HEK293 (cell line): ENCODE data around the gene HS1BP3.

Experiments used
- CTCF ChIA-PET: fragments of 350-600 bp; formaldehyde crosslinking; extraction: SDS; loops from one replicate; lab custom pipeline; 2021; ENCODE audit warnings: antibody characterized with exemption; lab: Yijun Ruan, JAX
- POLR2A ChIA-PET: fragments of 300-600 bp; formaldehyde crosslinking; extraction: SDS; loops from one replicate; lab custom pipeline; 2020; ENCODE audit warnings: antibody characterized with exemption, inconsistent platforms; lab: Yijun Ruan, JAX
- H3K27ac ChIP-seq: fragments of 200-500 bp; sonication (Bioruptor generic); 2 replicates; pipeline ENCODE4 v1.5.1; 2014; ENCODE audit warnings: low read depth, low read length, control low read depth, inconsistent platforms; ENCODE audit errors: extremely low read depth
- H3K36me3 ChIP-seq, 2 experiments: fragments of 200-500 bp in 1 of 2; sonication (Bioruptor generic) in 1 of 2; 1 replicate in 1 of 2; 2 replicates in 1 of 2; pipeline ENCODE4 v1.5.1; 2014 to 2017; ENCODE audit warnings: inconsistent platforms in 2 of 2, low read length in 2 of 2; ENCODE audit not compliant: control insufficient read depth in 2 of 2, insufficient read depth in 1 of 2
- H3K4me1 ChIP-seq: fragments of 200-500 bp; sonication (Bioruptor generic); 2 replicates; pipeline ENCODE4 v1.5.1; 2014; ENCODE audit warnings: mild to moderate bottlenecking, low read length, inconsistent platforms; ENCODE audit not compliant: control insufficient read depth, insufficient read depth
- H3K4me3 ChIP-seq: 2 replicates; pipeline ENCODE4 v1.5.1; 2011; ENCODE audit warnings: low read depth, mild to moderate bottlenecking, control low read depth, low read length, moderate library complexity
- H3K9me3 ChIP-seq: fragments of 200-500 bp; sonication (Bioruptor generic); 2 replicates; pipeline ENCODE4 v1.5.1; 2014; ENCODE audit warnings: low read depth, low read length, inconsistent platforms; ENCODE audit not compliant: control insufficient read depth, insufficient read depth
- BCL11B ChIP-seq: fragments of 450-650 bp; formaldehyde crosslinking; IDR thresholded peaks from 2 replicates; pipeline ENCODE4 v1.5.1; 2016; ENCODE audit warnings: low read depth, missing biosample characterization, missing genetic modification characterization
- FEZF1 ChIP-seq: fragments of 450-650 bp; formaldehyde crosslinking; IDR thresholded peaks from 2 replicates; pipeline ENCODE4 v1.5.1; 2016; ENCODE audit warnings: missing biosample characterization, missing genetic modification characterization
- KLF1 ChIP-seq: fragments of 450-650 bp; formaldehyde crosslinking; IDR thresholded peaks from 2 replicates; pipeline ENCODE4 v1.5.1; 2016; ENCODE audit warnings: missing biosample characterization, missing genetic modification characterization
- ZBTB17 ChIP-seq: fragments of 450-650 bp; formaldehyde crosslinking; IDR thresholded peaks from 2 replicates; pipeline ENCODE4 v1.5.1; 2016; ENCODE audit warnings: missing biosample characterization, missing genetic modification characterization
- ZEB2 ChIP-seq: fragments of 450-650 bp; formaldehyde crosslinking; IDR thresholded peaks from 2 replicates; pipeline ENCODE4 v1.5.1; 2016; ENCODE audit warnings: missing biosample characterization, missing genetic modification characterization
- ZNF174 ChIP-seq: fragments of 450-650 bp; formaldehyde crosslinking; IDR thresholded peaks from 2 replicates; pipeline ENCODE4 v1.5.0; 2017; ENCODE audit warnings: missing biosample characterization, mild to moderate bottlenecking, missing genetic modification characterization
- ZNF175 ChIP-seq: fragments of 450-650 bp; formaldehyde crosslinking; IDR thresholded peaks from 2 replicates; pipeline ENCODE4 v1.5.1; 2016; ENCODE audit warnings: missing biosample characterization, missing genetic modification characterization
- ZNF274 ChIP-seq, 2 experiments: fragments of 200-500 bp in 1 of 2; fragments of 450-650 bp in 1 of 2; sonication (Bioruptor generic) in 1 of 2; formaldehyde crosslinking in 1 of 2; IDR thresholded peaks; 2 replicates each; pipeline versions ENCODE4 v1.5.1 to v1.6.1; 2014 to 2016; ENCODE audit warnings: borderline replicate concordance in 1 of 2, inconsistent platforms in 1 of 2, low read length in 1 of 2, missing biosample characterization in 1 of 2, missing genetic modification characterization in 1 of 2
- ZNF366 ChIP-seq: fragments of 450-650 bp; formaldehyde crosslinking; conservative IDR thresholded peaks from 2 replicates; pipeline ENCODE4 v1.5.1; 2016; ENCODE audit warnings: missing biosample characterization, missing genetic modification characterization
- ZNF518A ChIP-seq: fragments of 450-650 bp; formaldehyde crosslinking; conservative IDR thresholded peaks from 2 replicates; pipeline ENCODE4 v1.5.1; 2016; ENCODE audit warnings: low read depth, missing biosample characterization, missing genetic modification characterization
- ZNF610 ChIP-seq: fragments of 450-650 bp; formaldehyde crosslinking; IDR thresholded peaks from 2 replicates; pipeline ENCODE4 v1.5.1; 2016; ENCODE audit warnings: missing biosample characterization, missing genetic modification characterization, borderline replicate concordance
- ZNF747 ChIP-seq: fragments of 450-650 bp; formaldehyde crosslinking; IDR thresholded peaks from 2 replicates; pipeline ENCODE4 v1.5.1; 2016; ENCODE audit warnings: missing biosample characterization, missing genetic modification characterization
- ZNF768 ChIP-seq: fragments of 450-650 bp; formaldehyde crosslinking; IDR thresholded peaks from 2 replicates; pipeline ENCODE4 v1.5.1; 2018; ENCODE audit warnings: missing biosample characterization, mild to moderate bottlenecking, missing genetic modification characterization
- TF ChIP-seq, protein P1 (sequence below): fragments of 450-650 bp; formaldehyde crosslinking; IDR thresholded peaks from 2 replicates; pipeline ENCODE4 v1.5.1; 2016; ENCODE audit warnings: missing biosample characterization, missing genetic modification characterization
- TF ChIP-seq, protein P2 (sequence below): fragments of 450-650 bp; formaldehyde crosslinking; IDR thresholded peaks from 2 replicates; pipeline ENCODE4 v1.5.1; 2016; ENCODE audit warnings: missing biosample characterization, missing genetic modification characterization, borderline replicate concordance

The HS1BP3 gene

DNA sequence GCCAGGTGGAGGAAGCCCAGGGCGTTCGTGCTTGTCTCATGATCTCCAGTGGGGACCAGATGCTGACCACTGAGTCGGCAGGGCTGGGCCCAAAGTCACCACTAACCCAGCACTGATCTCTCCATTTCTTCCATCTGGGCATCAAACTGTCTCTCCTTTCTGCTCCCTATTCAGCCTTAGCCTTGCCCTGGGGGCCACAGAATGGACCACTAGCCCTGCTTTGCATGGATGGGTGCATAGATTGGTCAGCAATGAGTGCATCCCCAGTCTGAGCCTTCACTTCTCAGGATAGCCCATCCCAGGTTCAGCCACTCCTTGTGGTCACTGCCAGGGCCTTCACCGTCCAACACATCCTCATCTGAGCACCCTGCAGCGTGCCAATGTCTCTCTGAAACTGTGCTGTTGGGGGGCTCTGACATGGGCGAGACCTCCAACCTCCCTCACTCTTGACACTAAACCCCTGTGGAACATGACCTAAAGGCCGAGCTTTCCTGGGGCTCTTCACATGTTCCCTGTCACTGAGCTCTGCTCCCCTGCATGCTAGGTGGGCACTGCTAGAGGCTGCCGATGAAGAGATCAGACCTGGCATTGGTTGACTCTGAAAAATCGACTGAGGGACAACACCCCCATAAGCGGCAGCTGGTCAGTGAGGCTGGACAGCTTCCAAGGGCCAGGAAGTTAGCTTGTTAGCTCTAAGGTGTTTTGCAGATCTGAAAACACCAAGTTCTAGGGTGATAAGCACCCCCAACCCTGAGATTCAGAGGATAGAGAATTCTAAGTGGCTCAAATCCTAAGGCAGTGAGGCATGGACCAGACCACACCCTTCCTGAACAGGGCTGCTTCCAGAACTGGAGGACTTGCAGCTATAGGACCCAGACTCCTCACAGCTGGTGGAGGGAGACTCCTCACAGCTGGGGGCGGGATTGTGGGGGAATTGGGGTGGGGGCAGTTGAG is 61.7 kb downstream of the HS1BP3 start (continued):
- no peak for TF ChIP-seq ZNF768 (tag by site-specific recombination)

- Histone ChIP-seq H3K27ac (no peak overlapping the region), H3K36me3 (no peaks in the 10 kb centered on the region), H3K9me3 (no peaks in the 10 kb centered on the region), H3K4me3 (no peak overlapping the region), H3K4me1 (peaks cover 8% of the 10 kb centered on the region; the same call in 1 of the 2 replicates)
- ChIA-PET POLR2A (interaction anchor here (2.9 kb wide), 1 partner anchor 138 kb away, joined by 28 read pairs; the partner anchor contains the start of gene RHOB), CTCF (interaction anchor here (0.7 to 1.4 kb wide), 6 partner anchors 10 to 142 kb away, joined by 3 to 4 read pairs (median 4); no protein-coding TSS in a partner anchor)
- TF ChIP-seq ZBTB17 (tag by site-specific recombination) (no peak), ZNF610 (tag by site-specific recombination) (no peak), ZNF366 (no peak), ZNF747 (no peak), ZEB2 (tag by site-specific recombination) (no peak), ZNF274 (IDR thresholded peaks at IDR 0.05; ENCODE audit: low read length) (no peak), ZNF274 (tag by site-specific recombination; IDR thresholded peaks at IDR 0.05; ENCODE audit: borderline replicate concordance) (no peak), ZNF518A (tag by site-specific recombination) (no peak), ZNF174 (tag by site-specific recombination) (no peak), KLF1 (tag by site-specific recombination) (no peak), ZNF175 (tag by site-specific recombination) (no peak), BCL11B (tag by site-specific recombination) (no peak), FEZF1 (no peak)
- TF ChIP-seq, protein P1, sequence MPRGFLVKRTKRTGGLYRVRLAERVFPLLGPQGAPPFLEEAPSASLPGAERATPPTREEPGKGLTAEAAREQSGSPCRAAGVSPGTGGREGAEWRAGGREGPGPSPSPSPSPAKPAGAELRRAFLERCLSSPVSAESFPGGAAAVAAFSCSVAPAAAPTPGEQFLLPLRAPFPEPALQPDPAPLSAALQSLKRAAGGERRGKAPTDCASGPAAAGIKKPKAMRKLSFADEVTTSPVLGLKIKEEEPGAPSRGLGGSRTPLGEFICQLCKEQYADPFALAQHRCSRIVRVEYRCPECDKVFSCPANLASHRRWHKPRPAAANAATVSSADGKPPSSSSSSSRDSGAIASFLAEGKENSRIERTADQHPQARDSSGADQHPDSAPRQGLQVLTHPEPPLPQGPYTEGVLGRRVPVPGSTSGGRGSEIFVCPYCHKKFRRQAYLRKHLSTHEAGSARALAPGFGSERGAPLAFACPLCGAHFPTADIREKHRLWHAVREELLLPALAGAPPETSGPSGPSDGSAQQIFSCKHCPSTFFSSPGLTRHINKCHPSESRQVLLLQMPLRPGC, result no peak
- TF ChIP-seq, protein P2, sequence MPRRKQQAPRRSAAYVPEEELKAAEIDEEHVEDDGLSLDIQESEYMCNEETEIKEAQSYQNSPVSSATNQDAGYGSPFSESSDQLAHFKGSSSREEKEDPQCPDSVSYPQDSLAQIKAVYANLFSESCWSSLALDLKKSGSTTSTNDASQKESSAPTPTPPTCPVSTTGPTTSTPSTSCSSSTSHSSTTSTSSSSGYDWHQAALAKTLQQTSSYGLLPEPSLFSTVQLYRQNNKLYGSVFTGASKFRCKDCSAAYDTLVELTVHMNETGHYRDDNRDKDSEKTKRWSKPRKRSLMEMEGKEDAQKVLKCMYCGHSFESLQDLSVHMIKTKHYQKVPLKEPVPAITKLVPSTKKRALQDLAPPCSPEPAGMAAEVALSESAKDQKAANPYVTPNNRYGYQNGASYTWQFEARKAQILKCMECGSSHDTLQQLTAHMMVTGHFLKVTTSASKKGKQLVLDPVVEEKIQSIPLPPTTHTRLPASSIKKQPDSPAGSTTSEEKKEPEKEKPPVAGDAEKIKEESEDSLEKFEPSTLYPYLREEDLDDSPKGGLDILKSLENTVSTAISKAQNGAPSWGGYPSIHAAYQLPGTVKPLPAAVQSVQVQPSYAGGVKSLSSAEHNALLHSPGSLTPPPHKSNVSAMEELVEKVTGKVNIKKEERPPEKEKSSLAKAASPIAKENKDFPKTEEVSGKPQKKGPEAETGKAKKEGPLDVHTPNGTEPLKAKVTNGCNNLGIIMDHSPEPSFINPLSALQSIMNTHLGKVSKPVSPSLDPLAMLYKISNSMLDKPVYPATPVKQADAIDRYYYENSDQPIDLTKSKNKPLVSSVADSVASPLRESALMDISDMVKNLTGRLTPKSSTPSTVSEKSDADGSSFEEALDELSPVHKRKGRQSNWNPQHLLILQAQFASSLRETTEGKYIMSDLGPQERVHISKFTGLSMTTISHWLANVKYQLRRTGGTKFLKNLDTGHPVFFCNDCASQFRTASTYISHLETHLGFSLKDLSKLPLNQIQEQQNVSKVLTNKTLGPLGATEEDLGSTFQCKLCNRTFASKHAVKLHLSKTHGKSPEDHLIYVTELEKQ (tag by site-specific recombination), result no peak
Observed at GRCh38 chr2:20585710-20586594, 64.9 kb downstream of the HS1BP3 start.
